ENCODE results near the gene FMO3. TPM values are rescaled to one million over a fixed set of nuclear protein-coding genes. Genes with fewer than 3 reads are reported as not detected.

Gene FMO3
- total RNA-seq, 1 experiment from 2014 or later = not detected

- no peaks in the 10 kb centered on the region for H3K27me3 ChIP-seq
- H3K4me1 ChIP-seq = no peaks in the 10 kb centered on the region
- no peaks in the 10 kb centered on the region for H3K9me3 ChIP-seq (replicated peaks)
- H3K36me3 ChIP-seq = no peaks in the 10 kb centered on the region
- no peak for DNase-seq
- H3K4me3 ChIP-seq = no peak overlapping the region
- no peak overlapping the region for H3K27ac ChIP-seq
Observed at GRCh38 chr1:171107262-171107940, 16.7 kb downstream of the FMO3 start.

DNA sequence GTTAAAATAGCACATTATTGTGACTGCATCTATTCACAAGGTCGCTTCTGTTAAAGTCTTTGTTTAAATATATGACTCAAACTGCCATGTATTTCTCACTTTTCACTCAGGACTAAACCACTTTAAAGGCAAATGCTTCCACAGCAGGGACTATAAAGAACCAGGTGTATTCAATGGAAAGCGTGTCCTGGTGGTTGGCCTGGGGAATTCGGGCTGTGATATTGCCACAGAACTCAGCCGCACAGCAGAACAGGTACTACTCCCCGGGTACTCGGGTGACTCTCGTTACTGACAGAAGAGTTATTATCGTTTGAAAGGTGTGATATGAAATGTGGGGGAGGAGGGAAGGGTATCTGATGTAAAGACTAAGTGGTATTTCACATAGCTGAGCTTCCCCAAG is 17.3 kb downstream of the FMO3 start:
- Histone ChIP-seq H3K36me3 (no peaks in the 10 kb centered on the region), H3K4me3 (no peak overlapping the region), H3K27ac (no peak overlapping the region), H3K27me3 (no peaks in the 10 kb centered on the region), H3K4me1 (no peaks in the 10 kb centered on the region), H3K9me3 (replicated peaks) (no peaks in the 10 kb centered on the region)
- DNase-seq = no peak

GRCh38 chr1:171109966-171110365 is 19.3 kb downstream of the FMO3 start:
- no peak overlapping the region for H3K27ac ChIP-seq
- no peak for DNase-seq
- H3K9me3 ChIP-seq (replicated peaks) = no peaks in the 10 kb centered on the region

DNA sequence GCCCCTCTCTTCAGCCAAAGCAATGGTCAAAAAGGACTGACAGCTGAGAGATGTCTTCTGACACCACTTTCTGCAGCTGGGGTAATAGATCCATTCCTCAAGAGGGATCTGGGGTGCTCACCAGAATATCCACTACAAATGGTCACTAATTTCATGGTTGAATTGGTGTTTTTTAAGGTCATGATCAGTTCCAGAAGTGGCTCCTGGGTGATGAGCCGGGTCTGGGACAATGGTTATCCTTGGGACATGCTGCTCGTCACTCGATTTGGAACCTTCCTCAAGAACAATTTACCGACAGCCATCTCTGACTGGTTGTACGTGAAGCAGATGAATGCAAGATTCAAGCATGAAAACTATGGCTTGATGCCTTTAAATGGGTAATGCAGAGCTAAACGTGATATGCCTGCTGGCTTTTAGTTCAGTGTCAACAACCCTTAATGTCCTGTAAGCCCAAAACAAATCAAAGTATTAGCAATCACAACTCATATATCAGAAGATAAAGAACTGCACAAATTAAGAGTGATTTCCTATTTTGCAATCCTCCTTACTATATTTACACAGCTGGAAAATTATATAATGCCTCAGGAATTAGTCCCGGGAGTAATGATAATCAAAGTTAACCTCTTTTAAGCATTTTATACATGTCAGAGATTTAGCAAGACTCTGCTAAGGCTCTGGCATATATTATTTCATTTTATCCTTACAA is 20.1 kb downstream of the FMO3 start:
- no peaks in the 10 kb centered on the region for H3K9me3 ChIP-seq (replicated peaks)
- H3K27ac ChIP-seq = no peak overlapping the region
- DNase-seq = no peak
- H3K4me3 ChIP-seq = no peak overlapping the region
- no peaks in the 10 kb centered on the region for H3K36me3 ChIP-seq
- no peaks in the 10 kb centered on the region for H3K4me1 ChIP-seq
- H3K27me3 ChIP-seq = no peaks in the 10 kb centered on the region

More at GRCh38 chr1:171109966-171110365, 19.3 kb downstream of the FMO3 start:
- H3K4me1 ChIP-seq = no peaks in the 10 kb centered on the region
- no peak overlapping the region for H3K4me3 ChIP-seq
- H3K27me3 ChIP-seq = no peaks in the 10 kb centered on the region
- no peaks in the 10 kb centered on the region for H3K36me3 ChIP-seq

- no peaks in the 10 kb centered on the region for H3K36me3 ChIP-seq
- H3K27me3 ChIP-seq = no peaks in the 10 kb centered on the region
- no peak overlapping the region for H3K27ac ChIP-seq
- no peaks in the 10 kb centered on the region for H3K9me3 ChIP-seq (replicated peaks)
- no peak overlapping the region for H3K4me3 ChIP-seq
- no peaks in the 10 kb centered on the region for H3K4me1 ChIP-seq
- DNase-seq = no peak
Observed at GRCh38 chr1:171112119-171112518, 21.4 kb downstream of the FMO3 start.

DNA sequence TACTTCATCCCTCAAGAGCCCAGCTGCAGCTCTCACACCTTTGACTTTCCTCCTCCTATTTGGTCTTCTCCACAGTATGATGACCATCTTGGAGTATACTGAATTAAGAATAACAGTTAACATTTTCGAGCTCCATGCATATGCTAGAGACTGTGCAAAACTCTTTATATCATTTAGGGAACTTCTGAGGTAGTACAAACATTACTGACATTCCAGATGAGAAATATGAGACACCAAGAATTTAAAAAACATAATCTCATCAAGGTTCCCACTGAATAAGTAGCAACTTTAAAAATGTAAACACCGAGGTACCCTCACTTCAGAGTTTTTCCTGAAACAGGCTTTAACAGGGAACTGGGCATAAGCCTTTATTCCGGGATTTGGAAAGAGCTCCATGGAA is 22.7 kb downstream of the FMO3 start:
- no peak for DNase-seq
- Histone ChIP-seq H3K27ac (no peak overlapping the region), H3K4me3 (no peak overlapping the region)

DNA sequence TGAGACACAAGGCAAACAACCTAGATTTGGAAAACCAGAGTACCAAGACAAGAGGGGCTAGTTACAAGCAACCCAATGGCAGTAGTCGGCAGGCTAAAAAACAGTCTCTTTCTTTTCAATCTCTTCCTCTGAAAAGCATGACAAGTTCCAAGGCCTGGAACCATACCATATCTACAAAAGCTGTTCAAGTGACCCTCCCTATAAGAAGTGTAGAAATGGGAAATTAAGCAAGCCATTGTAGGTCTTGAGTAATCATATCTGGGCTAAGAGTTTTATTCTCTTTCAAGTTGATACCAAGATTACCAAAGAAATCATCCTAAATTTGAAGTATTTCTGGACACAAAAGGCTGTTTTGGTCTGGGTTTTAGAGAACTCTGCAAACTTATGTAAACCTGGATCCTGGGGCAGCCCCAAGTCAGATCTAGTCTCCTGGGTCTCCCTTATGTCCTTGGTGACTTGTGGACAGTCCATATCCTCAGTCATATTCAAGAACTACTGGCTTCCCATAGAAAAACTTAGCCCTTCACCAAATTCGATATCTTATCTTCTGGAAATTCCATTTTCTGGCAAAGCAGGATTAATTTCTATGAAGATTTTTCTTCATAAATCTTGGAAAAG is 24.7 kb downstream of the FMO3 start:
- Histone ChIP-seq H3K9me3 (replicated peaks) (no peaks in the 10 kb centered on the region), H3K27ac (no peak overlapping the region), H3K36me3 (no peaks in the 10 kb centered on the region), H3K27me3 (no peaks in the 10 kb centered on the region), H3K4me1 (no peaks in the 10 kb centered on the region), H3K4me3 (no peak overlapping the region)
- no peak for DNase-seq

More for the DNA sequence above, 22.7 kb downstream of the FMO3 start:
- no peaks in the 10 kb centered on the region for H3K9me3 ChIP-seq (replicated peaks)
- H3K27me3 ChIP-seq = no peaks in the 10 kb centered on the region
- H3K36me3 ChIP-seq = no peaks in the 10 kb centered on the region
- no peaks in the 10 kb centered on the region for H3K4me1 ChIP-seq

GRCh38 chr1:171116676-171117075 is 26.0 kb downstream of the FMO3 start:
- Histone ChIP-seq H3K4me3 (no peak overlapping the region), H3K36me3 (no peaks in the 10 kb centered on the region), H3K27ac (no peak overlapping the region)

GRCh38 chr1:171117085-171117484 is 26.4 kb downstream of the FMO3 start:
- Histone ChIP-seq H3K27ac (no peak overlapping the region), H3K9me3 (replicated peaks) (no peaks in the 10 kb centered on the region), H3K4me3 (no peak overlapping the region), H3K4me1 (no peaks in the 10 kb centered on the region), H3K27me3 (no peaks in the 10 kb centered on the region), H3K36me3 (no peaks in the 10 kb centered on the region)
- no peak for DNase-seq

More at GRCh38 chr1:171116676-171117075, 26.0 kb downstream of the FMO3 start:
- Histone ChIP-seq H3K27me3 (no peaks in the 10 kb centered on the region), H3K4me1 (no peaks in the 10 kb centered on the region), H3K9me3 (replicated peaks) (no peaks in the 10 kb centered on the region)
- no peak for DNase-seq

- Histone ChIP-seq H3K9me3 (replicated peaks) (no peaks in the 10 kb centered on the region), H3K4me3 (no peak overlapping the region), H3K27me3 (no peaks in the 10 kb centered on the region), H3K27ac (no peak overlapping the region), H3K36me3 (no peaks in the 10 kb centered on the region), H3K4me1 (no peaks in the 10 kb centered on the region)
- DNase-seq = no peak
Observed at GRCh38 chr1:171119648-171120047, 28.9 kb downstream of the FMO3 start.

GRCh38 chr1:171122299-171122698 is 31.6 kb downstream of the FMO3 start:
- no peak for DNase-seq

DNA sequence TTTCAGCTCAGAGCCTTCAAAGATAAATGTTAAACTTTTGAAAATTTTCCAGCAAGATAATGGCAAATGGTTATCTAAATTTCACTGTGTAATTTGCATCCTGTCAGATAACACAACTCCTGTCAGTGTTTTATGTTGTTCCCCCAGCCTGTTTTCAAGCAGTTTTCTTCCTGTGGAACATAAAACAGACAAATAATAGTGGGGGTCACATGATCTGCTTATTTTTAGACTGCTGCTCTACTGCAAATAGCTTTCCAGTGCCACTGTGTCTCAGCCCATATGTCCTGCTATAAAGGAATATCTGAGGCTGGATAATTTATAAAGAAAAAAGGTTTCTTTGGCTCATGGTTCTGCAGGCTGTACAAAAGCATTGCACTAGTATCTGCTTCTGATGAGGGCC is 32.2 kb downstream of the FMO3 start:
- Histone ChIP-seq H3K9me3 (replicated peaks) (no peaks in the 10 kb centered on the region), H3K4me3 (no peak overlapping the region), H3K4me1 (0 out of 2 replicates have a peak, but pooled peaks cover 7% of the 10 kb centered on the region), H3K36me3 (no peaks in the 10 kb centered on the region), H3K27me3 (no peaks in the 10 kb centered on the region), H3K27ac (no peak overlapping the region)
- DNase-seq = no peak

More at GRCh38 chr1:171122299-171122698, 31.6 kb downstream of the FMO3 start:
- 0 out of 2 replicates have a peak, but pooled peaks cover 2% of the 10 kb centered on the region for H3K4me1 ChIP-seq
- H3K27me3 ChIP-seq = no peaks in the 10 kb centered on the region
- no peak overlapping the region for H3K4me3 ChIP-seq
- no peak overlapping the region for H3K27ac ChIP-seq
- H3K36me3 ChIP-seq = no peaks in the 10 kb centered on the region
- no peaks in the 10 kb centered on the region for H3K9me3 ChIP-seq (replicated peaks)

GRCh38 chr1:171126504-171126903 is 35.8 kb downstream of the FMO3 start:
- Histone ChIP-seq H3K4me1 (0 out of 2 replicates have a peak, but pooled peaks cover 7% of the 10 kb centered on the region), H3K36me3 (no peaks in the 10 kb centered on the region), H3K27me3 (no peaks in the 10 kb centered on the region), H3K9me3 (replicated peaks) (no peaks in the 10 kb centered on the region), H3K27ac (no peak overlapping the region), H3K4me3 (no peak overlapping the region)
- DNase-seq = no peak

- H3K27ac ChIP-seq = no peak overlapping the region
- DNase-seq = no peak
- H3K36me3 ChIP-seq = no peaks in the 10 kb centered on the region
- H3K9me3 ChIP-seq (replicated peaks) = no peaks in the 10 kb centered on the region
- H3K4me3 ChIP-seq = no peak overlapping the region
- H3K27me3 ChIP-seq = no peaks in the 10 kb centered on the region
- H3K4me1 ChIP-seq = 0 out of 2 replicates have a peak, but pooled peaks cover 7% of the 10 kb centered on the region
Observed at GRCh38 chr1:171127099-171127498, 36.4 kb downstream of the FMO3 start.

DNA sequence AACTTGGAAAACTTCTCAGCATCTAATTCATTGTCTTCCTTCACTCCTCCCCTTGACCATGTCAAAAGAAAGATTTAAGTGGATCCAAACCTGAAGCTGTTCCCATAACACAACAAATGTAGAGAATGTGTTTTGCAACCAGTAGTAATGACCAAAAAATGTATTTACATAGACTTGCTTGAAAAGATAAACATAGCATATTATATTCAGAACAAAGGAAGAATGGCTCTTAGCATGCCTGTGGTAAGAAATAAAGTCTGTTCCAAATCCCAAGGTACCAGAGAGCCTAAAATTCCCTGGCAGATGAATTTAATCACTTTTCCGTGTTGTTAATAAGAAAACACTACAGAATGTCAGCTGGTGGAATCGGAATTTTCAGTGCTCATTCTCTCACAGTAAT is 36.8 kb downstream of the FMO3 start:
- Histone ChIP-seq H3K27ac (no peak overlapping the region), H3K36me3 (no peaks in the 10 kb centered on the region), H3K9me3 (replicated peaks) (no peaks in the 10 kb centered on the region), H3K4me3 (no peak overlapping the region), H3K27me3 (no peaks in the 10 kb centered on the region), H3K4me1 (0 out of 2 replicates have a peak, but pooled peaks cover 7% of the 10 kb centered on the region)
- no peak for DNase-seq
